Mesangial cell (primary cell): Measurements from ENCODE around the gene TTC36. TPM values are rescaled to one million over a fixed set of nuclear protein-coding genes. Genes with fewer than 3 reads are reported as not detected.

Experiments
- total RNA-seq: library from RNA; depleted of rRNA; stranded (reverse); fragments of >200 nt; gene quantifications from 2 replicates; pipeline ENCODE4 v1.2.3, GENCODE V29; 2015

Gene TTC36, protein sequence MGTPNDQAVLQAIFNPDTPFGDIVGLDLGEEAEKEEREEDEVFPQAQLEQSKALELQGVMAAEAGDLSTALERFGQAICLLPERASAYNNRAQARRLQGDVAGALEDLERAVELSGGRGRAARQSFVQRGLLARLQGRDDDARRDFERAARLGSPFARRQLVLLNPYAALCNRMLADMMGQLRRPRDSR
- total RNA-seq = 0.38 and 0.49 TPM in 2 replicates

DNA sequence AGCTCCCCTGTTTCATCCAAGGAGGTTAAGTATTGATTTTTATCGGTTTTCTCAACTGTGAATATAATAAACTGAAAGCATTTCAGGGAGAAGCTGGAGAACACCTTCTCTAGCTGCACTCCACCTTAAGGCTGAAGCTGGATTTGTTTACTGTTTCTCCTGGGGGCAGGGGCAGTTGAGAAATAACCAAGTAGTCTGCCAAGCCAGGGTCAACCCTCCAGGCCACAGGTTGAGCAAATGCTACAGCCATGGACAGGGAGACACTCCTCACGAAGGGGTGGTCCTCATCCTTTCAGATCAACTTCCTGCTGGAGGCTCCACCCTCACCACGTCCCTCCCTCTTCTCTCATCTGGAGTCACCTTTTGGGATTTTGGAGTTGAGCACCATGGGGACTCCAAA, at the start of gene TTC36:
TSS of gene TTC36 (plus strand) at position 366 of the 400 bp plus-strand sequence. CDS start at position 387, 21 bp downstream.

DNA sequence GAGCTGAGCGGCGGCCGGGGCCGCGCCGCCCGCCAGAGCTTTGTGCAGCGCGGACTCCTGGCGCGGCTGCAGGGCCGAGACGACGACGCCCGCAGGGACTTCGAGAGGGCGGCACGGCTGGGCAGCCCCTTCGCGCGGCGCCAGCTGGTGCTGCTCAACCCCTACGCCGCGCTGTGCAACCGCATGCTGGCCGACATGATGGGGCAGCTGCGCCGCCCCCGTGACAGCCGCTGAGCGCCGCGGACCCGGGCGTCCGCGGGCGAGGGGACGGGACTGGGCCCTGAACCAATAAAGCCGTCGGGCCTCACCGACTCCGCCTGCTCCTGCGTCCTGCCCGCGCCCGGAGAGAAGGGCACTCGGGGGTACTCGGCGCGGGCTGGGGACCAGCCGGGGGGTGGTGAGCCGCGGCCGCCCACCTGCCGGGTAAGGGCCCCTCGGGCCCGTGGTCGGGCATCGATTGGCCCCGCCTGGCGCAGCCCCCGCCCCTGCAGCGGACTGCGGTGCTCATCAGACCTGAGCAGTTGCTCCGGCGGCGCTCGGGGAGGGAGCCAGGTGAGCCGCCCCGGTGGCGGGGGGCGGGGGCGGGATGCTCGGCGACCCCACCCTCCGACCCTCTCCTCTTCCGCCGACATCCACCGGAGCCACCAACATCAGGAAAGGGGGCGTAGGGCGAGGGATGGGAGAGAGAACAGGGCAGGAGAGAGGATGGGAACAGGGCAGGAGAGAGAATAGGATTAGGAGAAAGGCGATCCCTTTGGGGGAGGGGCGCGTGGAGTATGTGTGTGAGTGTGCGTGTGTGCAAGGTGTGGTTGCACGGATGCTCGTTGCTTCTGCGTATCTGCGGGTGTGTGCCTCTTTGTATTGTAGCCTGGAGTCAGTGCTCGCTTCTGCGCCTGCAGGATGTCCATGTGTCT, 3.7 kb downstream of the TTC36 start, which contains the start of gene TMEM25:
TSS of gene TMEM25 (plus strand) at position 510 of the 914 bp plus-strand sequence. CDS start 610 bp downstream, outside the sequence.

DNA sequence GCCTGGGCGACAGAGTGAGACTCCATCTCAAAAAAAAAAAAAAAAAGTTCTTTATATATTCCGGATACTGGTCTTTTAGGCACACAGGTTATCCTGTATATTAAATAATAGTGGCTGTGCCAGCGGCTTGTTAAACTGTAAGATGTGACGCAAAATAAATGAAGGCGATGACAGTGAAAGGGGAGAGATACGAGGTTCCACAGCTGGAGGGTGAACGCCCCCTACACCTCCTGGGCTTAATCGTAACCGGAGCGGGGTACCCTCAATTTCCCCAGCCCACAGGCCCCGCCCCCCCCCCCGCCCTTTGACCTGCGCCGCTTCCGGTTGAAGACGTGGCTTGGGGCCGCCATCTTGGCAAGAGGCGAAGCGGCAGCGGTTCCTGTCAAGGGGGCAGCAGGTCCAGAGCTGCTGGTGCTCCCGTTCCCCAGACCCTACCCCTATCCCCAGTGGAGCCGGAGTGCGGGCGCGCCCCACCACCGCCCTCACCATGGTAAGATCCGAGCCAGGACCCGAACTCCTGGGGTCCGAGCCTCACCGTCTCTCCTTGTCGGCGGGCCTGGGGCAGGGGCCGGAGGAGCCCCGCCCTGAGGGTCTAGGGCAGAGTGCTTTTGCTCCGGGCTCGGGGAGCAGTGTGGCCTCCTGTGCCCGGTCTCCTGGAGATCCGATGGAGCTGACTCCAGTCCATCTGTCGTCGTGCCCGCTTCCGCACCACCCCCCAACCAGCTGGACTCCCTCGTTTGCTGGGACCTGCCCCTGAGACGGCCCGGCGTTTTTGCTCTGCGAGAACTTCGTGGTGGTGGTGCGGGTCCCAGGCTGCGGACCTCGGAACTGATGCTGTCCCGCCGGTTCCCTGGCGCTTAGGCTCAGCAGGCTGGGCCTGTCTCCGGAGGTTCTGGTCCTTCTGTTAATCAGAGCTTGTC, 45.0 kb downstream of the TTC36 start, which contains the start of gene ARCN1:
TSS of gene ARCN1 (plus strand) at position 349 of the 920 bp plus-strand sequence. CDS start at position 488, 139 bp downstream.

Other genes with a start within 250 kb of the TTC36 start
- not detected in 2 replicates for gene CD3E, start 222.7 kb upstream of the TTC36 start, total RNA-seq
- gene CD3D, start 184.8 kb upstream of the TTC36 start, total RNA-seq = not detected in 2 replicates
- not detected in 2 replicates for gene CD3G, start 183.1 kb upstream of the TTC36 start, total RNA-seq
- gene UBE4A, start 167.9 kb upstream of the TTC36 start, total RNA-seq = 28.2 and 33.0 TPM in 2 replicates
- 37.1 and 55.1 TPM in 2 replicates for gene ATP5MG, start 125.9 kb upstream of the TTC36 start, total RNA-seq
- gene KMT2A, start 91.0 kb upstream of the TTC36 start, total RNA-seq = 27.7 and 59.3 TPM in 2 replicates
- 31.1 and 40.8 TPM in 2 replicates for gene TMEM25, start 3.7 kb downstream of the TTC36 start, total RNA-seq
- 16.0 and 17.1 TPM in 2 replicates for gene IFT46, start 38.5 kb downstream of the TTC36 start, total RNA-seq
- gene ARCN1, start 44.9 kb downstream of the TTC36 start, total RNA-seq = 82.3 and 105 TPM in 2 replicates
- 103 and 170 TPM in 2 replicates for gene PHLDB1, start 80.1 kb downstream of the TTC36 start, total RNA-seq
- not detected in 2 replicates for gene TREH, start 152.2 kb downstream of the TTC36 start, total RNA-seq